NOMO-1 (cell line): ENCODE results near the gene CREB3L2.
"Not testable (repeated sequence)": the region's sequence is repeated elsewhere in the genome, so short reads cannot be mapped to it uniquely, and the experiment has no call there.

Experiments
- DNase-seq, 2 experiments: peaks; one replicate each; lab custom pipeline; 2025; ENCODE audit not compliant: unreplicated experiment in 2 of 2; lab: John Stamatoyannopoulos, UW

CREB3L2 gene

DNA sequence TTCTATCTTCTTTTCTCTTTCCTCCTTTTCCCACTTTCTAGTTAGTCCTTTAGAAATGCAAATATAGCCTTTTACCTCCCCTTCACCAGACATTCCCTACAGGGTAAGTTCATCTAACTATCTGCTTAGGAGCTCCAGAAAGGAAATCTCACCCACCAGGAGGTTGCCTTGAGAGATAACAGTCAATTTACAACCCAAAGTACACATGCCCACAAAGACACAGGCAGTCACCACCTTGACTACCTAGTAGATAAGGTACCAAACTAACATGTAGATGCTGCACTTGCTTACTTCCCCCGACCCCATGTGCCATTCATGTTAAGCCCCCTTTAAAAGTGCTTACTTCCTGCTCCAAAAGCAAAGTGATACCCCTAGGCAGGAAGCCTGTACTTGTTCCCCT is 12.8 kb upstream of the CREB3L2 start:
- DNase-seq: no peak

DNA sequence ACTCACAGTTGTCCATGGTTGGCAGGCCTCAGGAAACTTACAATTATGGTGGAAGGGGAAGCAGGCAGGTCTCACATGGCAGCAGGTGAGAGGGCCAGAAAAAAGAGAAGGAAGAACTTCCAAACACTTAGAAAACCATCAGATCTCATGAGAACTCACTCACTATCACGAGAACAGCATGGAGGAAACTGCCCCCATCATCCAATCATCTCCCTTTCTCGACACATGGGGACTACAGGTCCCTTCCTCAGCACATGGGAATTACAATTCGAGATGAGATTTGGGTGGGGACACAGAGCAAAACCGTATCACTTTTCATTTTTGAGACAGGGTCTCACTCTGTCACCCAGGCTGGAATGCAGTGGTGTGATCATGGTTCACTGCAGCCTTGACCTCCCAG is 12.3 kb upstream of the CREB3L2 start:
- DNase-seq: not testable (repeated sequence)

DNA sequence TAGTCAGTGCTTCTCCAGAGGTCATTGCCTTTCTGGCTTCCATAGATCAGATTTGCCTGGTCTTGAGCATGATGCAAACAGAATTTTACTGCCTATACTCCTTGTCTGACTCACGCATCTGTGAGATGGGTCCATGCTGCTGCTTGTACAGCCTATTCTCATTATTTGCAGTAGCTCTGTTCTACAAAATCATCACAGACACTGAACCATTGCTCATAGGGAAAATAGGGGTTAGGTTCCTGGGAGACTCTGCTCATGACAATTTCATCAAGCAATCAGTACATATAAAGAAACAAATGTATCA is 7.4 kb upstream of the CREB3L2 start:
- no peak for DNase-seq

DNA sequence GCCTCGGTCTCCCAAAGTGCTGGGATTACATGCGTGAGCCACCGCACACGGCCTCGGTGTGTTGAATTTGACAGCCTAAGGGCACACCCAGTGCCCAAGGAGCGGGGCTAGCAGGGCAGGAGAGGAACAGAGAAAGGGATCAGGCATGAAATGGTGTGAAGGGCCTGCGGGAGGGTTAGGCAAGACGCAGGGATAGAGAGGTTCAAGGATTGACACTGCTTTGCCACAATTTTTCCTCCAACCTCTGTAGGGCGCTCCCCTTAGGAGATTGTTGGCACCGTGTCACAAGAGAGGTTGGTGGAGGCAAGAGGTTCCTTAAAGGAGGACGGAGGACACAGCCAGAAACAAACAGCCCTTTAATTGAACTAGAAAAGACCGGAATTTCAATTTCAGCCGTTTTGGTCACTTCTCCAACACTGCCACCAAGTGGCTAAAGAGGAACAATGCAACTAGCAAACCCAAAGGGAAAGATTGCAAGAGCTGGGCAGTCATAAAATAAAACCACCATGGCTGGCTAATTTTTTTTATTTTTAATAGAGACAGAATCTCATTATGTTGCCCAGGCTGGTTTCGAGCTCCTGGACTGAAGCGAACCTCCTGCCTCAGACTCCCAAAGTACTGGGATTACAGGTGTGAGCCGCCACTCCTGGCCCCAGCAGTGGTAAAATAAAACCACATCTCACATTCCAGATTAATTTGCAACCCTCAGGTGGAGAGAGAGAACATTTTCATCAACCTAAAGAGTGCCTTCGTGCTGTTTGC is 6.9 kb upstream of the CREB3L2 start:
- DNase-seq: peak; percentile 57 to 59

DNA sequence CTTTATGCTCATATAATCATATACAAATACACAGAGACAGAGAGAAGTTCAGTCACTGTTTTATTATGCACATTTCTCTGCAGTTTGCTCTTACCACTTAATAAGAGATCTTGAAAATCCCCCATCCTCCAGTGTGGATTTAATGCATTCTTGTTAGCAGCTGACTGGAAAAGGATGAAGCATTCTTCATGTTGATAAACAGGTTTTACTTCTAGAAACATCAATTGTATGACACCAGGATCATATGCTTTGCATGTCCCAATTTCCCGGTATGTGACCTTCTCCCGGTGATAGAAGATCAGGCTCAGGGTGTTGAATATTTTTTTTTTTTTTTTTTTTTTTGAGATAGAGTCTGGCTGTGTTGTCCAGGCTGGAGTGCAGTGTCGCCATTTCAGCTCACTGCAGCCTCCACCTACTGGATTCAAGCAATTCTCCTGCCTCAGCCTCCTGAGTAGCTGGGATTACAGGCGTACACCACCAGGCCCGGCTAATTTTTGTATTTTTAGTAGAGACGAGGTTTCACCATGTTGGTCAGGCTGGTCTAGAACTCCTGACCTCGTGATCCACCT is 6.2 kb upstream of the CREB3L2 start:
- no peak for DNase-seq

DNA sequence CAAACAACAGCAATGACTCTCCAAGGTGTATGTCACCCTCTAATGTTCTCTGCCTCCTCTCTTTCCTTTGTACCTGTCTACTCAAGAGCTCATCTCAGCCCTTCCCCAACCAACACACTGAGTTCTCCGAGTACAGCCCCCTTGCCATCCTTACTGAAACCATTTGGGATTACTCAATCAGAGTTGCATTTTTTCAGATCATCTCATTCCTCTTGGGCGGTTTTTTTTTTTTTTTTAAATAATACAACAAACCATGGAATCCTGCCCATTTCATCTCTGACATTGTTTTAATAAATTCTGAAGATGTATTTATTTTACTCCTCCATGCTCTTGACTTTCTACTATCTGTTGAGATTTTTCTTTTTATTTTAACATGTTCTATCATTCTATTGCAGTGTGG is 4.2 kb upstream of the CREB3L2 start:
- no peak for DNase-seq

DNA sequence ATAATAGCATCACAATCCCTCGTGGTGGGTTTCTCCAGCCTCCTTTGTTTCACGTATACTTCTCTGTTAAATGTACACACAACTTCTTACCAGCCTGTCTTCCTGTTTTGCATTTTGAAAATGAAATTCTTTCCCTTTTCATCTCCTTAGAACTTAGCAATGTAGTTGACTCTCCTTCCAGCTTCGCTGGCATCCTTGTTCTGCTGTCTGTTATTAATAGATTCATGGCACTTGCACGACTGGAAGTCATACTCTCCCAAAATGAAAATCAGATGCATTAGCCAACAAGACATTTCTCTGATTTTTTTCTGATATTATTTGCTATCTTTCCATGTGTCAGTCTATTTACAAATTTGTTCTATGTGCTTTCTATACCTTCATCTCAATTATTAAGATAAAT is 3.0 kb upstream of the CREB3L2 start:
- no peak for DNase-seq

DNA sequence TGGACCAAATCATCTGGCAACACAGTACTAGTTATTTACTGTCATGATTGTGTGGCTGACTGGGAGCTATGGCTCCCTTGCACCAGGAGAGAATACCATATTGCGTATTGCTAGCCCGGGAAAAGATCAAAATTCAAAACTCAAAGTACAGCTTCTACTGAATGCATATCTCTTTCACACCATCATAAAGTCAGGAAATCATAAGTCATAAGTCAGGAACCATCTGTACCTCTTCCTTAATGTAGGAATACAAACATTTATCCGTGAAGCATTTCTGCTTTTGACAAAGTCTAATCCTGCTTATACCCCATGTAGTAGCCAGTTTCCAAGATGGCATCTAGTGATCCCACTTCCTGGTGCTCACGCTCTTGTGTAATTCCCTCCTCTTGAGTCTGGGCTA is 2.2 kb upstream of the CREB3L2 start:
- DNase-seq: no peak

DNA sequence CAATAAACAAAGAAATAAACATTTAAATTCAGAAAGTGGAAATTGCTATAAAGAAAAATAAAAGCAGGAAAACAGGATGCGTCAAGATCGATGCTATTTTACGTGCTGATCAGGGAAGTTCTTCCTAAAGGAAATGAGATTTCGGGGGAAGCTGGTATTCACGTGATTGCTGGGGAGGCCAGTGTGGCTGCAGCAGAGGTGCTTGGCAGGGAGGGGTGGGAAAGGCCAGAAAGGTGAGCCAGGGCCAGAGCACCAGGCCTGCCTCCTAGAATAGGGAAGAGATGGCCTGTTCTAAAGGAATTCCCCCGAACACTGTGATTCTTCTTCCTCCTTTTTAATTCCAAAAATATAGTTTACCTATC is 923 bp upstream of the CREB3L2 start:
- DNase-seq: no peak

DNA sequence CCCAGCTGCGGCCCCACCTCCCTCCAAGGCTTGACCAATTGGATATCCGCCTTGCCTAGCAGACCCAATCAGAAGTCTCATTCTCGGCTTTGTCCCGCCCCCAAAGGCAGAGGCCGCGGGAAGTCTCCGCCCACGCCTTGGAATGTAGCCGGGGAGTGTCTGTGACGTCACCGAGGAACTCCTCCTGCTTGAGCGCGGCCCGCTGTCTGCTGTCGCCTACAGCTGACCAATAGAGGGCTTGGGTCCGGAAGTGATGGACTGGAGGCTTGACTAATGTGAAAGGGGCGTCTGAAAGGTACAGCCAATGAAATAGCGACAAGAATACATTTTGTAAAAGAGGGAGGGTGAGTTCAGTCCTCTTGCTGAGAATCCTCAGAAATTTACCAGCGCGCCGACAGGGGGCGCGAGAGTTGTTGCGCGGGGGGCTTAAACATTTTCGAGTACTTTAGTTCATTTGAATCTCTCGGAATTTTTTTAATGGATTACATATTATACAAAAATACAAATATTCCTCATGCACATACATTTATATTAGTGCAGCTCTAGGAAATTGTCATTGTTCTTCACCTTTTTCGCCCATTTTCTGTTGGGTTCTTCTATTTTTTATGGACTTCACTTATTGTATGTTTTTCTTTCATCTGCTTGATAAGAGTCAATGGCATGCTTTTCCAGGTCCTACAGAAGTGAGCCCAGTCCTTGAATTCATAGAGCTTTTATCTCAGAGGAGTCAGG is 376 bp upstream of the CREB3L2 start:
- peak; percentile 88 to 90 for DNase-seq

DNA sequence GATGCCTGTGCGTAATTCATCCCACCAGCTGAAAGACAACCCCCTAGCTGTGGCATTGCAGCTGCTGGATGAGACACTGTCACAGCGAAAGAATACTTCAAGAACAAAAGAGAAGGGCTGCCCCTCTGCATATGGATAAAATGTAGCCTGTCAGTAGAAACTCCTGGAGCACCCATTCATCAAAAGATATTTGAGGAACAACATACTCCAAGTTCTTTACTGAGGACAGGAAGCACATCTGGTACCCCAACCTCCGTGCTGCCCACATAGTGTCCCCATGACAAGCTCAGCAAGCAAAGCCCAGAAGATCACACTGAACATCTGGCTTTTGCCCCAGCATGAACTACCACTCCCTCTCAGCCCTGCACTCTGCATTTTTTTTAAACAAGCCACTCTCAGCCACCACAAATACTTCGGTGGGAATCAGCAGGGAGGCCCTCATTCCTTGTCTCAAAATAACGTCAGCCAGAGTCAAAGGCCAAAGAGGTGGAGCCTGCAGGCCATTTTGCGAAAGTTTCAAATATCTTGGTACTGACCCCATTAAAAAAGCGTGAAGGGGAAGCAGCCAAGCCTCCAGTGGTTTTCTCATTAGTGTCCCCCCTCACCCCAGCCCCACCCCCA is 1.7 kb downstream of the CREB3L2 start:
- no peak for DNase-seq

DNA sequence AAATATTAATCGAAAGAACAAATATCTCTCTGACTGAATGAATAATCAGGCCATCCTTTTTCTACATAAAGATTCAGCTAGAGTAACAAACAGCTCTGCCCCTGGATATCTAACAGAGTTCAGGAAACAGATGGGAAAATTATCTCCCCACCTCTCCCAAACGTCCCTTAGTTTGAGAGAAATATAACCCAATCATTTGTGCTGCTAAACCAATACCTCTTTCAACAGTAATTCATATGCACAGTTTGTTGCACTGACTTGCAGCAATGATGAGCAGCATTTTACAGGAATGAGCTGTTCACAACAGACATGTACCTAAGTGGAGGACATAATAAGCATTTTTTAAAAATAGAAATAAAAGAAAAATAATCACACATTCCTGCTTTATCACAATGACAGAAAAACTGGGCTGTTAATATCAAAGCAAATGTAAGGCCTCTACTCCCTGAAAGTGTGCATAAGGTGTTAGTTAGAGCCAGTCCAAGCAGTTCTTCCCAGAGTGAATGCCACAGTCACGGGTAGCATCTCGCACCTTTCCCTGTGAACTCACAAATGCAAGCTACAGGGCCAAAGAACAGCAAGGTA is 2.3 kb downstream of the CREB3L2 start:
- no peak for DNase-seq

DNA sequence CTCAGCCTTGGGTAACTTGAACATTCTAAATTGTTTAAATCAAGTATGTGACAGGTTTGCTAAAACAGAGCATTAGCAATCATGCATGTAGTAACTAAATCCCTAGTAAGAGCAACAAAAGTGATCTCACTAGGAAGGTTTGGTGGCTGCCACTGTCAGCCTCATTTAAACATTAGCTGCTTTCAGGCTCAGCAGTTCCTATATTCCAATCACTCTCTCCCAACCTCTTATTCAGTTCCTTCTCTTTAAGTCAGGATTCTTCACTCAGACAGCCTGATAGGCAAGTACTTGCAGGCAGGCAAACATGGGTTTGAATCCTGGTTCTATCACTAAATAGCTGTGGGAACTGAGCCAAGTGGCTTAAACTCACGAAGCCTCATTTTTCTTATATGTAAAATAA is 3.6 kb downstream of the CREB3L2 start:
- no peak for DNase-seq

DNA sequence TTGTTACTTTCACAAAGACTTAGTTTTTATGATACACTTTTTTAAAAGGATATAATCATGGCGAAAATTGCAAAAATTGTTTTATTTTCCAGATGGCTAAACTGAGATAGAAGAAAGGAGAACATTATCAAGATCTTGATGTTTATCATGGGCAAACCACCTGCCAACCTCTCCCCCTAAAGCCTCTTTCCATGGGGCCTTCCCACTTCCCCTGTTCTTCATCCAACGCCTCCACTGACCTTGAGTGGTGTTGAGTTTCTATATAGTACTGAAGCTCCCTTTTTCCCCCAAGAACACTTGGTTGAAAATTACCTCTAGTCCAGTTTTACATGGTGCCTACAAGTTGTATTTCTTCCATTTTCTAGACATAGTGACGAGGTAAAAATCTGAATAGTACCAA is 5.0 kb downstream of the CREB3L2 start:
- DNase-seq: no peak

DNA sequence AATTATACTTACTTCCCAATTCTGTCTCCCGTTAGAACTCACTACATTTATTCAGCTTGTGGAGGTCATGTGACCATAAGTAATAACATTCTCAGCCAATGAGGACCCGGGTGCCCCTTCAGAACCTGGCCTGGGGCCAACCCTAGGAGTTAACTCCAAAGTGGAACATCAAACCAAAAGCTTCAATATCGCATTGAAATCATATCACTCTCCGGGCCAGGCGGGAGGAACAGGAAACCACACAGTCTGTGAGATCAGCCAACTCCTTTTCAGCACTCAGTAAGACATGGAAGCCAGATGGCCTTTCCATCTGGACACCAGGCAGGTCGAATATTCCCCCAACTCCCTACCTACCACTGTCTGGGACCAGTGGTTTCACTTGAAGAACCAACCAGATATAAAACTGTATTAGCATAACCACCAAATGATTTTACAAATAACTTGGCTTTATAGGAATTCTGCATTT is 5.5 kb downstream of the CREB3L2 start:
- DNase-seq: no peak

DNA sequence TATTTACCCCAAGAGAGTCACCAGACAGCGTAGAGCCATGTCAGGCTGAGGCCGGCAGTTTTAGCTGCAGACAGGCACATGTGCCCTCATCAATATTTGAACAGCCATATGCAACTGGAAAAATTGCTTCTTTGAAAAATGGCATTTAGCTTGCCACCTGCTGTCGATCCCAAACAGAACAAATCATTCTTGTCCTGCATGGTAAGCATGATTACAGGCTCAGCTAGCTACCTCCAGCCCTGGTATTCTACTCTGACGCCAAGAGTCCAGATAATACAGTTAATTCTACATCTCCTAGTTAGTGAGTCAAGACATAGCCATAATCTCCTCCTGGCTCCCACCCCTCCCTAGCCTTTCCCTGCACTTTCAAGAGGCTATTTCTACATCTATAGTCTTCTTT is 7.7 kb downstream of the CREB3L2 start:
- no peak for DNase-seq

DNA sequence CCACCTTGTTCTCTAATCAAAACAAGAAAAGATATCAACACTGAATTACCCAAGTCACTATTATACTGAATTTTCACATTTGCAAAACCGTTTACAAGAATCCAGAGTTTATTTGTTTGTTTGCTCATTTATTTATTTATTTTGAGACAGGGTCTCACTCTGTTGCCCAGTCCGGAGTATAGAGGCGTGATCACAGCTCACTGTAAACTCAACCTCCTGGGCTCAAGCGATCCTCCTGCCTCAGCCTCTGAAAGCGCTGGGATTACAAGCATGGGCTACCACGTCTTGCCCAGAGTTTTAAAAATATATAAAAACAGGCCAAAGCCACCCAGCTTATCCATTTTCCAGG is 8.5 kb downstream of the CREB3L2 start:
- DNase-seq: no peak

DNA sequence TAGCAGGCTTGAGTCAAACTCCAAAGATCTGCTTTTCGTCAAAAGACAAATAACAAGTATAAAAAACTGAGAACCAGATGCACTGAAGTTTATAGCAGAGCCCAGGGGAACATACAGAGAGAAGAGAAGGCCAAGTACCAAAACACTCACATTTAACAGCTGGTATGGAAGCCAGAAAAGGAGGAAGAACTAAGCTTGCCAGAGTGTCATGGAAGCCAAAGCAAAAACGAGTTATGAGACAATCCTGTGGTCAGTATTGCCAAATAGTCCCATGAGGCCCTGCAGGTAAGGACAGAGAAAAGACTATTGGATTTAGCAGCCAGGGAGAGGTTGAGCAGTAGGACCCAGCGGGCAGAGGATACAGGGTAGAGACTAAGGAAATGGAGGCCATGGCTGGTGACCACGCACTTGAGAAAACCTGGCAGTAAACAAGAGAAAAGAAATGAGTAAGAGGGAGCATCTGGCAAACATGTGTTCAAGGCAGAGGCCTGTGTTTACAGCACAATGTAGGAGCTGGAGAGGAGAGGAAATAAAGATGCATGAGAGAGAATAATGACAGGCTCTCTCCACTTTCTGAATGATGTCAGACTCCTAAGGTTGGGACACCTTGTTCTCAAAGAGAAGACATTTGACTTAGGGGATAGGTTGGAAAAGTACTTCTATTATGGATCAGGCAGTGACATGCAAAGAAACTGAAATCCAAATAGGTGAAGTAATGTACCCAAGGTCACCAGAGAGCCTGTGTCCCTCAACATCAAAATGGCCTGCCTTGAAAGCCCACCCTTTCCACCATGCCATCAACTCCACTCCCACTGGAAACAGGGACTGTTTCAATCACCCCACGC is 9.1 kb downstream of the CREB3L2 start:
- DNase-seq: peak; percentile 63 to 65

DNA sequence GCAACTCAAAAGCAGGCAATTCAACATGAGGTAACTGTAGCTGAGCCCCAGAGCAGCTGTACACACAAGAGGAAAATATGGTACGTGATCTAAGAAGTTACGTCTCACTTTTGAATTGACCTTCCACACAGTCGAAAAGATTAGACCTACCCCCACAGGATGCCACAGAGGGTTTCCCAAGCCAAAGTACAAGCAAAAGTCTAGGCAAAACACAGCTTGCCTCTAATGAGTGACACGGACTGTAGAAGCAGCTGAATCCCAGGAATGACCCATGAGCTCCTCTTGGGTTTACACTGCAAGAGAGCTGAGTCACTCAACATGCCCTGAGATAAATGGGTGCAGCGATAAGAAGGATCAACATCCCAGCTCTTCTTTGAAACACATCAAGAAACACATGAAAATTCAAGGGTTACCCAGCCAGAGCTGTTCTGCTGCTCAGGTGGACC is 9.8 kb downstream of the CREB3L2 start:
- no peak for DNase-seq

DNA sequence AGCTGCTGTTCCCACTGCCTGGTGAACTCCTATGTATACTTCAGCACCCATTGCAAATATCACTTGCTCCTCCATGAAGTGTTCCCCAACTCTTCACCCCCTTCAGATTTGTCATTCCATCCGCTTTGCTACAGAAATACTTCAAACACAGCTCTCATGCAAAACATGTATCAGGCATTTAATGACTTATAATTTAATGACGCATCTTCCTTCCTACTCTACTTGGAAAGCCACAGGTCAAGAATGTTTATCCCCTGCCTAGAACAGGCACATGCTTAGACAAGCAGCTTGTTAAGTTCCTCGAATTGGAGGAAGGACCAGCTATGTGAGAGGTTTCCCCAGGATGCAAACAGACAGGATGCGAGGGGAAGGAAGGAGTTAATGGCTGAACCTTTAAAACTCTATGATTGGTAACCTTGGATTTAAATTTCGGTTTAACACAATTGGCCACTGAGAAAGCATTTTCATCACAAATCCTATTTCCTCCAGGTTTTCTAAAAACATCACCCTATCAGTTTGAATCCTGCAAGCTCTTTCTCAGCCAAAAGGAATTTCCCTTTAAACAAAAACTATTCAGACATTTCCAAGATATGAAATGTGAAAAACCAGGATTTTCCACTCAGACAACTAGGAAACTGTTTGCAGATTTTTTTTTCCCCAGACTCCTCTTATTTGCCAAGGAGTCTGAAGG is 11.5 kb downstream of the CREB3L2 start:
- DNase-seq: no peak
